ENCODE measurements around the gene DHRS7C.

- TF ChIP-seq, protein P1, sequence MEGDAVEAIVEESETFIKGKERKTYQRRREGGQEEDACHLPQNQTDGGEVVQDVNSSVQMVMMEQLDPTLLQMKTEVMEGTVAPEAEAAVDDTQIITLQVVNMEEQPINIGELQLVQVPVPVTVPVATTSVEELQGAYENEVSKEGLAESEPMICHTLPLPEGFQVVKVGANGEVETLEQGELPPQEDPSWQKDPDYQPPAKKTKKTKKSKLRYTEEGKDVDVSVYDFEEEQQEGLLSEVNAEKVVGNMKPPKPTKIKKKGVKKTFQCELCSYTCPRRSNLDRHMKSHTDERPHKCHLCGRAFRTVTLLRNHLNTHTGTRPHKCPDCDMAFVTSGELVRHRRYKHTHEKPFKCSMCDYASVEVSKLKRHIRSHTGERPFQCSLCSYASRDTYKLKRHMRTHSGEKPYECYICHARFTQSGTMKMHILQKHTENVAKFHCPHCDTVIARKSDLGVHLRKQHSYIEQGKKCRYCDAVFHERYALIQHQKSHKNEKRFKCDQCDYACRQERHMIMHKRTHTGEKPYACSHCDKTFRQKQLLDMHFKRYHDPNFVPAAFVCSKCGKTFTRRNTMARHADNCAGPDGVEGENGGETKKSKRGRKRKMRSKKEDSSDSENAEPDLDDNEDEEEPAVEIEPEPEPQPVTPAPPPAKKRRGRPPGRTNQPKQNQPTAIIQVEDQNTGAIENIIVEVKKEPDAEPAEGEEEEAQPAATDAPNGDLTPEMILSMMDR (IDR thresholded peaks at IDR 0.05; ENCODE audit: extremely low read depth in 1 of 2, insufficient read depth in 1 of 2, low read depth in 1 of 2, low read length in 2 of 2), result no peak
- TF ChIP-seq POLR2A (IDR thresholded peaks at IDR 0.05; ENCODE audit: low read depth, low read length), result no peak
- no peak for TF ChIP-seq FOS (IDR thresholded peaks at IDR 0.05; ENCODE audit: borderline replicate concordance, insufficient read depth, low read length)
- TF ChIP-seq POLR2AphosphoS5 (IDR thresholded peaks at IDR 0.05; ENCODE audit: insufficient read depth, low read depth, low read length), result no peak
- TF ChIP-seq MAX (IDR thresholded peaks at IDR 0.05; ENCODE audit: insufficient read depth, insufficient read length), result no peak
- no peak for TF ChIP-seq EZH2 (IDR thresholded peaks at IDR 0.05; ENCODE audit: borderline replicate concordance, low read depth, low read length, severe bottlenecking)
- no peak for TF ChIP-seq JUN (IDR thresholded peaks at IDR 0.05; ENCODE audit: borderline replicate concordance, insufficient read depth, insufficient read length, low read depth)
- TF ChIP-seq GATA2 (IDR thresholded peaks at IDR 0.05; ENCODE audit: insufficient read depth, insufficient read length, low read depth, low read length), result no peak
- no peak for TF ChIP-seq MYC (IDR thresholded peaks at IDR 0.05; ENCODE audit: low read depth, low read length)
Observed at GRCh38 chr17:9837551-9838471, 46.4 kb upstream of the DHRS7C start.

All from endothelial cell of umbilical vein (primary cell).